HL-60 (cell line): ENCODE measurements around the gene SLC15A3.

ENCODE experiments used
- DNase-seq, 2 experiments: peaks; one replicate each; pipeline ENCODE4 v3.0.0-alpha.2; 2010 to 2020; ENCODE audit warnings: low read depth in 1 of 2, low spot score in 1 of 2
- H3K27ac ChIP-seq: fragments of 250-450 bp; sonication (Bioruptor Pico); replicated peaks from 2 replicates; pipeline ENCODE4 v1.5.1; 2020; ENCODE audit warnings: mild to moderate bottlenecking, moderate library complexity
- H3K27me3 ChIP-seq: fragments of 250-450 bp; sonication (Bioruptor Pico); 2 replicates; pipeline ENCODE4 v1.5.1; 2021; ENCODE audit warnings: mild to moderate bottlenecking, moderate library complexity; ENCODE audit not compliant: insufficient read depth, poor library complexity, severe bottlenecking
- H3K4me3 ChIP-seq: replicated peaks from 2 replicates; pipeline ENCODE4 v1.5.1; 2011; ENCODE audit warnings: mild to moderate bottlenecking, control low read depth, low read length; ENCODE audit not compliant: insufficient read depth
- GABPA ChIP-seq: IDR thresholded peaks from 2 replicates; pipeline ENCODE4 v1.6.1; 2012; ENCODE audit warnings: low read depth
- POLR2AphosphoS5 ChIP-seq: IDR thresholded peaks from 2 replicates; pipeline ENCODE4 v1.6.1; 2012; ENCODE audit warnings: low read depth
- SPI1 ChIP-seq: IDR thresholded peaks from 2 replicates; pipeline ENCODE4 v1.6.1; 2012; ENCODE audit warnings: low read depth, mild to moderate bottlenecking, borderline replicate concordance
- TF ChIP-seq, protein P1 (sequence below): IDR thresholded peaks from one replicate; pipeline ENCODE4 v1.5.1; 2011; ENCODE audit warnings: low read length, control low read depth, inconsistent platforms; ENCODE audit not compliant: insufficient read depth
- TF ChIP-seq, protein P2 (sequence below): IDR thresholded peaks from 2 replicates; pipeline ENCODE4 v1.6.1; 2012; ENCODE audit warnings: low read depth; ENCODE audit not compliant: insufficient replicate concordance

SLC15A3 gene

DNA sequence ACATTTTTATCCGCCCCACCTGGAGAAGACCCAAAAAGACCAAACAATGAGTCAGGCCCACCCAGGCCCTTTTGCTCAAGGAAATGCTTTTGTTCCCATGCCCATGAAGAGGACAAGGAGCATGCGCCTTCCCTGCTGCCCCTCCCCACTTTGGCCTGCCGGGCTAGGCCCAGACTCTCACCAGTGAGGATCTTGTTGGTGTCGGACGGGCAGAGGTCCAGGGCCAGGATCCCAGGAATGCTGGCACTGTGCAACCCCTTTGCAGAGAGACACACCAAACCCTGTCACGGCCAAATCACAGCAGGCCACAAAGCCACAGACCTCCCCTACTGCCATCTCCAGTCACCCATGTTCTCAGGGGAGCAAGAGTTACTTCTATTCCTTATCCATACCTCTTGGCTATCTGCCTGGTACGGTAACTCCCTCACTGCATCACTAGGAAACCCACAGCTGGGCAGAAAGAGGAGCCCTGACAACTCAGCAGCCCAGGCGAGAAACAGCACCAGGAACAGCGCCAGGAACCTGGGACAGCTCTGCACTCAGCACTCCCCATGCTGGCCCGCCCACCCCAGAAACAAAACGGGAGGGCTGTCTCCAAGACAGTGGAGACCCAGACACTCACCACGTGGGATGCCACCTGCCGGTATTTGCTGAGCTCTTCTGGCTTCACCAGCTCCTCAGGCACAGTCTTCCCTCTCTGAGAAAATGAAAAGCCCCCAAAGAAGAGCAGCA is 51.1 kb downstream of the SLC15A3 start:
- no peak overlapping the region for H3K4me3 ChIP-seq
- H3K27ac ChIP-seq: no peak overlapping the region
- H3K27me3 ChIP-seq: no peaks in the 10 kb centered on the region
- DNase-seq: no peak
- TF ChIP-seq, protein P1, sequence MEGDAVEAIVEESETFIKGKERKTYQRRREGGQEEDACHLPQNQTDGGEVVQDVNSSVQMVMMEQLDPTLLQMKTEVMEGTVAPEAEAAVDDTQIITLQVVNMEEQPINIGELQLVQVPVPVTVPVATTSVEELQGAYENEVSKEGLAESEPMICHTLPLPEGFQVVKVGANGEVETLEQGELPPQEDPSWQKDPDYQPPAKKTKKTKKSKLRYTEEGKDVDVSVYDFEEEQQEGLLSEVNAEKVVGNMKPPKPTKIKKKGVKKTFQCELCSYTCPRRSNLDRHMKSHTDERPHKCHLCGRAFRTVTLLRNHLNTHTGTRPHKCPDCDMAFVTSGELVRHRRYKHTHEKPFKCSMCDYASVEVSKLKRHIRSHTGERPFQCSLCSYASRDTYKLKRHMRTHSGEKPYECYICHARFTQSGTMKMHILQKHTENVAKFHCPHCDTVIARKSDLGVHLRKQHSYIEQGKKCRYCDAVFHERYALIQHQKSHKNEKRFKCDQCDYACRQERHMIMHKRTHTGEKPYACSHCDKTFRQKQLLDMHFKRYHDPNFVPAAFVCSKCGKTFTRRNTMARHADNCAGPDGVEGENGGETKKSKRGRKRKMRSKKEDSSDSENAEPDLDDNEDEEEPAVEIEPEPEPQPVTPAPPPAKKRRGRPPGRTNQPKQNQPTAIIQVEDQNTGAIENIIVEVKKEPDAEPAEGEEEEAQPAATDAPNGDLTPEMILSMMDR: no peak
- TF ChIP-seq, protein P2, sequence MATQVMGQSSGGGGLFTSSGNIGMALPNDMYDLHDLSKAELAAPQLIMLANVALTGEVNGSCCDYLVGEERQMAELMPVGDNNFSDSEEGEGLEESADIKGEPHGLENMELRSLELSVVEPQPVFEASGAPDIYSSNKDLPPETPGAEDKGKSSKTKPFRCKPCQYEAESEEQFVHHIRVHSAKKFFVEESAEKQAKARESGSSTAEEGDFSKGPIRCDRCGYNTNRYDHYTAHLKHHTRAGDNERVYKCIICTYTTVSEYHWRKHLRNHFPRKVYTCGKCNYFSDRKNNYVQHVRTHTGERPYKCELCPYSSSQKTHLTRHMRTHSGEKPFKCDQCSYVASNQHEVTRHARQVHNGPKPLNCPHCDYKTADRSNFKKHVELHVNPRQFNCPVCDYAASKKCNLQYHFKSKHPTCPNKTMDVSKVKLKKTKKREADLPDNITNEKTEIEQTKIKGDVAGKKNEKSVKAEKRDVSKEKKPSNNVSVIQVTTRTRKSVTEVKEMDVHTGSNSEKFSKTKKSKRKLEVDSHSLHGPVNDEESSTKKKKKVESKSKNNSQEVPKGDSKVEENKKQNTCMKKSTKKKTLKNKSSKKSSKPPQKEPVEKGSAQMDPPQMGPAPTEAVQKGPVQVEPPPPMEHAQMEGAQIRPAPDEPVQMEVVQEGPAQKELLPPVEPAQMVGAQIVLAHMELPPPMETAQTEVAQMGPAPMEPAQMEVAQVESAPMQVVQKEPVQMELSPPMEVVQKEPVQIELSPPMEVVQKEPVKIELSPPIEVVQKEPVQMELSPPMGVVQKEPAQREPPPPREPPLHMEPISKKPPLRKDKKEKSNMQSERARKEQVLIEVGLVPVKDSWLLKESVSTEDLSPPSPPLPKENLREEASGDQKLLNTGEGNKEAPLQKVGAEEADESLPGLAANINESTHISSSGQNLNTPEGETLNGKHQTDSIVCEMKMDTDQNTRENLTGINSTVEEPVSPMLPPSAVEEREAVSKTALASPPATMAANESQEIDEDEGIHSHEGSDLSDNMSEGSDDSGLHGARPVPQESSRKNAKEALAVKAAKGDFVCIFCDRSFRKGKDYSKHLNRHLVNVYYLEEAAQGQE: peak; percentile 55

DNA sequence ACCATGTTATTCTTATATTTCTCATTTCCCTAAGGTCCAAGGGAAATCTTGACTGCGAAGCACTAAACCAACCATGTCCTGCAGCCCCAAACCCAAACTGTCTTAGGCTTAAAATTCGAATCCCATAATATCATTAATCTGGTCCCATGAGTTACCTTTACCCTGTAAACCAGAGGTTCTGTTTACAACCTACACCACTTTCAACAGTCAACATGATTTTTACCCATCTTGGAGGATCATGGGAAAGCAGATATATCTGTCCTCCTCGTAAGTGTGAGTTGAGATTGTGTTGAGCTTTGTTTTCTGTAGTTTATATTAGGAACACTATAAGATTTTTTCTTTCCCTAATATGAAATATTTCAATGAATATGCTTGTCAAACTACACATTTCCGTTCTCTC is 52.0 kb downstream of the SLC15A3 start:
- Histone ChIP-seq H3K4me3 (no peak overlapping the region), H3K27ac (no peak overlapping the region)

DNA sequence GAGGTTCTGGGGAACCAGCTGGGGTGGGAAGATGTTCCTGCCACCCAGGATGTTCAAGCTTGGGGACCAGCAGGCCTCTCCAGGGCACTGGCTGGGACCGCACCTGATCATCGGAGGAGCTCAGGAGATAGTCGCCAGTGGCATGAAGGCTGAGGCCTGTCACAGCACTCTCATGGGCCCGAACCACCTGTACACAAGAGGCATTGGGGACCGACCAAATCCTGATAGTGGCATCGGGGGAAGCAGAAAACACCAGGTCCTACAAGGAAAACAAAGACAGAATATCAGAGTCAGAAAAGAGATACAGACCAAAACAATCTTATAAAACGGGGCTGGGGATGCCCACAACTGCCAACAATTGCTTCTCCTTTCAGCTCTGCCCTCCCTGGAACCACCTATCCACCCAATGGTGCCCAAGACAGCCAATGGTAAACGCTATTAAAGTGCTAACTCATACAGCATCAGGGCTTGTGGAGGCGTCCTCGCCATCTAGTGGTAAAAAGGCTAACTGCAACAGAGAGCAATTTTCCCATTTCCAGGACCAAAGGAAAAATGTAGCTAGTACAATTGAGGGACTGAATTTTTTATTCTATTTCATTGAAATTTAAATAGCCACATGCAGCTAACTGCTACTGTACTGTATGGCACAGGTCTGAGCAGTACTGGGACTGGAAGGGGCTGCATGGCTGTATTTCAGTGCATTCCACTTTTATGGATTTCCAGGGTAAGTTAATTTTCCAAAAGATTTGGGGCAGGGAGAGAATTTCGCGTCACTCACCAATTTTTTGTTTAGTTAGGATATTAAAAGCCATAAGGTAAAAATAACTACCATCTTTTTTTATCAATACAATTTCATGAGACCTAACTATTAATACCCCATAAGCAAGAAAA is 52.7 kb downstream of the SLC15A3 start:
- DNase-seq: peak in 1 of 2 experiments; percentile 38
- H3K4me3 ChIP-seq: no peak overlapping the region
- TF ChIP-seq, protein P1: peak; percentile 99
- TF ChIP-seq SPI1 (no peak), POLR2AphosphoS5 (no peak), GABPA (no peak)
- TF ChIP-seq, protein P2: no peak
- H3K27me3 ChIP-seq: no peaks in the 10 kb centered on the region
- no peak overlapping the region for H3K27ac ChIP-seq

More for the DNA sequence above, 52.0 kb downstream of the SLC15A3 start:
- DNase-seq: no peak
- TF ChIP-seq, protein P1: no peak
- no peak for TF ChIP-seq GABPA
- no peak for TF ChIP-seq POLR2AphosphoS5
- no peak for TF ChIP-seq SPI1
- TF ChIP-seq, protein P2: no peak
- no peaks in the 10 kb centered on the region for H3K27me3 ChIP-seq
